Measurements from ENCODE around the gene UTP25.
A peak's percentile ranks its signal among the peaks of the same experiment; 100 is the strongest.

UTP25 gene

DNA sequence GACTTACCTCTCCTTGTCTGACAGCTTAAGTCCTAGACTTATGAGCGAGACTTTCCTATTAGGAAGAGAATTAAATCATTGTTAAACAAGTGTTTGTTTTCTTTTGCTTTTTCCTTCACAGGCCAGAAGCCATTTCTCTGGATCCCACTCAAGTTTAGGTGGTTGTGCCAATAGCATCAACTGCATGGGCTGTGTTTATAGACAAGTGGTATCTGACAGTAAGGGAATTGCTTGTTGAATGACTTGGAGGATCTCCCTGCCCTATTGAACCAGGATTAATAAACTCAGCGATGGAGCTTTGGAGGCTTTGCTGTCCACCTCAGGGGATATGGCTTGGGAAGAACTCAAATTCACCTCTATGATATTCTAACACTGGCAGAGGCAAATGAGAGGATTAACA, 43.7 kb downstream of the UTP25 start:
- no peak for DNase-seq (ENCODE audit: low read depth)
- TF ChIP-seq, protein P1, sequence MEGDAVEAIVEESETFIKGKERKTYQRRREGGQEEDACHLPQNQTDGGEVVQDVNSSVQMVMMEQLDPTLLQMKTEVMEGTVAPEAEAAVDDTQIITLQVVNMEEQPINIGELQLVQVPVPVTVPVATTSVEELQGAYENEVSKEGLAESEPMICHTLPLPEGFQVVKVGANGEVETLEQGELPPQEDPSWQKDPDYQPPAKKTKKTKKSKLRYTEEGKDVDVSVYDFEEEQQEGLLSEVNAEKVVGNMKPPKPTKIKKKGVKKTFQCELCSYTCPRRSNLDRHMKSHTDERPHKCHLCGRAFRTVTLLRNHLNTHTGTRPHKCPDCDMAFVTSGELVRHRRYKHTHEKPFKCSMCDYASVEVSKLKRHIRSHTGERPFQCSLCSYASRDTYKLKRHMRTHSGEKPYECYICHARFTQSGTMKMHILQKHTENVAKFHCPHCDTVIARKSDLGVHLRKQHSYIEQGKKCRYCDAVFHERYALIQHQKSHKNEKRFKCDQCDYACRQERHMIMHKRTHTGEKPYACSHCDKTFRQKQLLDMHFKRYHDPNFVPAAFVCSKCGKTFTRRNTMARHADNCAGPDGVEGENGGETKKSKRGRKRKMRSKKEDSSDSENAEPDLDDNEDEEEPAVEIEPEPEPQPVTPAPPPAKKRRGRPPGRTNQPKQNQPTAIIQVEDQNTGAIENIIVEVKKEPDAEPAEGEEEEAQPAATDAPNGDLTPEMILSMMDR (conservative IDR thresholded peaks at IDR 0.05; ENCODE audit: low read depth, low read length): no peak
- H3K4me3 ChIP-seq (ENCODE audit: low read length): no peak overlapping the region

DNA sequence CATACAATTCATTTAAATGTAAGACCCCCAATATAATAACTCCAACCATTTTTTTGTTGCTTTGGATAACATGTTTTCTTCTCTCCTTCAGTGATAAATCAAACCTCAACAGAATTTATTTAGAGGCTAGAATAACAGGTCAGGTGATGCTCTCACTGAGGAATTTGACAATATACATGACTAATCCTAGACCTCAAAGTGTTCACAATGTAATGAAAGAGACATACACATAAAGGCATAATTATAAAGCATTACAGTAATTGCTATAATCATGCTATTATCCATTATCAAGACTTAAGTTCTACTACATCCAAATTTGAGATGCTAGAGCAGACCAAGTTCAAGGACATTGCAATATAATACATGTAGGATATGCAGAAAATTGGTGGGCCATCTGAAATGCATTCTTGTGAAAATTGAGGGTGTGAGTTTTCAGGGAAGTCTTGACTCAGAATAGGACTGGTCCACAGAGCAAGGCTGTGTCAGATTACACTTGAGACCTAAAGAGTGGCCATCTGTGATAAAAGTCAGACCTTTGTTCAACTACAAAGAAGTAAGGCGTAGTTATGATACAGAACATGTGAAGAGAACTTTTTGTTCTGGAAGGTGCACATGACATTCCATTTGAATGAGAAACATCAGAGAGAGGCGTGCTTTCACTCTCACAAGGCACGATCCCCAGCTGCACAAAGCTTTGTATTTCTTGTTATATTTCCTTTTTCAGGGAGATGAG, 45.5 kb downstream of the UTP25 start:
- H3K4me3 ChIP-seq (ENCODE audit: low read length): no peak overlapping the region
- no peak for DNase-seq (ENCODE audit: low read depth)
- TF ChIP-seq, protein P1 (conservative IDR thresholded peaks at IDR 0.05; ENCODE audit: low read depth, low read length): no peak

DNA sequence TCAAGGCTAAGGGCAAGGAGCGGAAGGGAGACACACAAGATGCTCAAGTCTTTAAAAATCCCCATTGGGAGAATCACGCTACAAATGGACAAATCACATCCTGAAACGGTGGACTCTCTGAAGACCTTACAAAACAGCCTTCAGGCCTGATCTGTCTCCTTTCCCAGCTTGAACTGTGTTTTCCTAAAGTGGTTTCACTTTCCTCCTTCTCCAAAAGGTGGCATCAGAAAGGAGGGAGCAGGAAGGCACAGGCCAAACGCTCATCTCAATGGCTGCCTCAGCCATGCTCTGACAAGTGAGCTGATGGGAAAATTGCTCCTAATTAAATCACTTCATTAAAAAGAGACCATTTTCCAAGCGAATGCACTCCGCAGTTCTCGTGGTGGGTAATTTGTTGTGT, 47.7 kb downstream of the UTP25 start:
- no peak for DNase-seq (ENCODE audit: low read depth)
- no peak overlapping the region for H3K4me3 ChIP-seq (ENCODE audit: low read length)
- TF ChIP-seq, protein P1 (conservative IDR thresholded peaks at IDR 0.05; ENCODE audit: low read depth, low read length): peak; percentile 62

DNA sequence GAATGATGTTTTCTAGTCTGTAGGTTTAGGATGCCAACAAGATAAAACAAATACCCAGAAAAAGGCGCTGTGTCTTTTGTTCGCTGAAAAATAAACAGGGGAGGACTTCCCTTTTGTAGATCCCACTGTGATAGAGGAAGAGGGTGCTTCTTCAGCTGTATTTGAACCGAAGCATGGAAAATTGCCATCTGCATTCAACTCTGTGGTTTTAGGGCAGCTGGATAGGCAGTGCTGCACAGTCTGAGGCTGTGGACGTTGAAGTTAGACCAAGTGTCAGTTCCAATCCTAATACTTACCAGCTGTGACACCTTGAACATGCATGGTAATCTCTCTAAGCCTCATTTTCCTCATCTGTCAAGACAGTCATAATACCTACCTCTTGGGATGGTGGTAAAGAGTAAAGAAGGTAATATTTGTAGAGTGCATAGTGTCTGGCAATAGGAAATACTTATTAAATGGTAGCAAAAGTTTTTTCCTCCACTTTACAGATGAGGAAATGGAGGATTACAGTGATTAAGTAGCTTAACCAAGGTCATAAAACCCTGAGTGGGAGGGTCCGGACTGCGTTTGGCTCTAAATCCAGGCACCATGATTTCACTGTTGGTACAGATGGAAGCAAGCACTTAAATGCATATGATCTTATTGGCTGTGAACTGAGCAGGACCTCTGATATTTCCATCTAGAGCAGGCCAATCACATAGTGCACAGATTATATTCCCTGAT, 48.5 kb downstream of the UTP25 start:
- TF ChIP-seq, protein P1 (conservative IDR thresholded peaks at IDR 0.05; ENCODE audit: low read depth, low read length): no peak
- no peak for DNase-seq (ENCODE audit: low read depth)
- no peak overlapping the region for H3K4me3 ChIP-seq (ENCODE audit: low read length)

DNA sequence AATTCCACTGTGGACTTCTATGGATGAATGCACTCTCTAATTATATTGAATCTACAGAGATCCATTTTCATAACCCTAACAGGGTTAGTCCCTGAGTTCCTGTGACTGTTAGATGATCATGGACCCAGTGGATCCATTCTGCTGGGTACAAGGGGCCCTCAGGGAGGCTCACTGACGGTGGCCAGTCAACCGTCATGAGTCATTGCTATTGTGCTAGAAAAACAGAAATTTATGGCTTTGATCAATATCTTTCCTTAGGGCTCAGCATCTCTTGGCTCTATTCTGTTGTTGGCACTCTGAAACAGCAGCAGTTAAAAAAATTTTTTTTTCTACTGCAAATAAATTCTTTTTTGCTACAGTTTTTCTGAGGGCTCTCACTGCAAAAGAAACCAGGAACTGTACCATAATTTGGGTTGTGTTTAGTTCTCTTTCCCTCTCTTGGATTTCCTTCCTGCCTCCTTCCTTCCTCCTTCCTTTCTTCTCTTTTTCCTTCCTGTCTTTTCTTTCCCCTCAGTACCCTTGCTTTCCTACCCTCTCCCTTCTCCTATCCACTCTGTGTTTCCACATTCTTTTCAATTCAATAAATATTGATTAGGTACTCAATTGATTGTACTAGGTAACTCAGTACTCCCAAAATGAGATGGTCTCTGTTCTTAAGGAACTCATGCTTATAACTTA, 49.5 kb downstream of the UTP25 start:
- TF ChIP-seq, protein P1 (conservative IDR thresholded peaks at IDR 0.05; ENCODE audit: low read depth, low read length): no peak
- no peak for DNase-seq (ENCODE audit: low read depth)
- no peak overlapping the region for H3K4me3 ChIP-seq (ENCODE audit: low read length)

DNA sequence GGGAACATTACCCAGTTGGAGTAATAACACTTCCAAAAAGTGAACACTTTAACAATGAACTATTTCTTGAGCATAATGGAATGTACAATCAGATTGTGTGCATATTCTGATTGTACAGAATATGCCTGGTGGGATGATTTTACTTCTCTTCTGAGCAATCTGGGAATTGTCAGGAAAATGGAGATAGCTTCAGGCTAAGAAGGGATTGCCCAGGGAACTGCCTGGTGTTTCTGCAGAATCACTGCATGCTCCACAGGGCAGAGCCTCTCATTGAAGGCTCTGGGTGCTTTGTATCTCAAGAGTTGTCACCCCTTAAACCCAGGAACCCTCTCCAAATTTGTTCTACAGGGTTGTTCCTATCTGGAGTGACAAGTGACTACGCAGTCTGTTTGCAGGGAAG, 51.2 kb downstream of the UTP25 start:
- TF ChIP-seq, protein P1 (conservative IDR thresholded peaks at IDR 0.05; ENCODE audit: low read depth, low read length): no peak
- DNase-seq (ENCODE audit: low read depth): no peak
- no peak overlapping the region for H3K4me3 ChIP-seq (ENCODE audit: low read length)

Measured in retinal pigment epithelial cell (primary cell).